COLO829 (cell line): ENCODE measurements around the gene PNPLA7.
A peak's percentile ranks its signal among the peaks of the same experiment; 100 is the strongest.
"Not testable (repeated sequence)": the region's sequence is repeated elsewhere in the genome, so short reads cannot be mapped to it uniquely, and the experiment has no call there.

Experiments used
- DNase-seq: peaks from one replicate; pipeline ENCODE4 v3.0.0; 2012; ENCODE audit warnings: low spot score

The PNPLA7 gene

GRCh38 chr9:137550231-137550621 is at the start of gene PNPLA7:
PNPLA7 (minus strand) TSS chr9:137550402; CDS start chr9:137550197, 205 bp downstream.
- peak; percentile 84 for DNase-seq

GRCh38 chr9:137598943-137599342 is 48.7 kb upstream of the PNPLA7 start:
- DNase-seq: no peak

GRCh38 chr9:137596577-137596976 is 46.4 kb upstream of the PNPLA7 start:
- DNase-seq: not testable (repeated sequence)

GRCh38 chr9:137593176-137593575 is 43.0 kb upstream of the PNPLA7 start:
- no peak for DNase-seq

- DNase-seq: no peak
Measured at GRCh38 chr9:137592767-137593166, 42.6 kb upstream of the PNPLA7 start.

GRCh38 chr9:137590469-137591383 is 40.5 kb upstream of the PNPLA7 start, which contains the start of gene ZMYND19:
ZMYND19 (minus strand) TSS chr9:137590512; CDS start chr9:137590263, 249 bp downstream.
- peak; percentile 96 for DNase-seq

- no peak for DNase-seq
Measured at GRCh38 chr9:137590123-137590468, 39.9 kb upstream of the PNPLA7 start.

- DNase-seq: no peak
Measured at GRCh38 chr9:137589441-137590122, 39.4 kb upstream of the PNPLA7 start.

- no peak for DNase-seq
Measured at GRCh38 chr9:137588891-137589290, 38.7 kb upstream of the PNPLA7 start.

- no peak for DNase-seq
Measured at GRCh38 chr9:137588311-137588710, 38.1 kb upstream of the PNPLA7 start.

GRCh38 chr9:137586854-137587253 is 36.7 kb upstream of the PNPLA7 start:
- no peak for DNase-seq

GRCh38 chr9:137583957-137584356 is 33.8 kb upstream of the PNPLA7 start:
- DNase-seq: no peak

GRCh38 chr9:137583347-137583746 is 33.1 kb upstream of the PNPLA7 start:
- DNase-seq: no peak

- DNase-seq: no peak
Measured at GRCh38 chr9:137582286-137582860, 32.2 kb upstream of the PNPLA7 start.

- DNase-seq: no peak
Measured at GRCh38 chr9:137581361-137582285, 31.4 kb upstream of the PNPLA7 start.

- DNase-seq: no peak
Measured at GRCh38 chr9:137580954-137581322, 30.7 kb upstream of the PNPLA7 start.

- DNase-seq: no peak
Measured at GRCh38 chr9:137580209-137580953, 30.2 kb upstream of the PNPLA7 start.

GRCh38 chr9:137579259-137579604 is 29.0 kb upstream of the PNPLA7 start:
- no peak for DNase-seq

GRCh38 chr9:137578518-137579258 is 28.5 kb upstream of the PNPLA7 start, which contains the start of gene DPH7:
DPH7 (minus strand) TSS chr9:137578925; CDS start chr9:137578777, 148 bp downstream.
- DNase-seq: peak; percentile 88

- DNase-seq: no peak
Measured at GRCh38 chr9:137575716-137576411, 25.7 kb upstream of the PNPLA7 start.
